Peyer's patch (tissue), 4 donors: ENCODE data around the gene NPSR1. TPM values are rescaled to one million over a fixed set of nuclear protein-coding genes. Genes with fewer than 3 reads are reported as not detected.
"Not testable (repeated sequence)": the region's sequence is repeated elsewhere in the genome, so short reads cannot be mapped to it uniquely, and the experiment has no call there.

Experiments
- DNase-seq, 3 donors: peaks; one replicate each; pipeline ENCODE4 v3.0.0-alpha.2; 2017 to 2019
- H3K27ac ChIP-seq, 4 donors: fragments of 200-600 bp; sonication (generic); one replicate each; pipeline ENCODE4 v1.5.1; 2016 to 2019
- H3K27me3 ChIP-seq, 2 donors: fragments of 200-600 bp; sonication (generic); one replicate each; pipeline ENCODE4 v1.5.1; 2019
- H3K36me3 ChIP-seq, 3 donors: fragments of 200-600 bp; sonication (generic); one replicate each; pipeline ENCODE4 v1.5.1; 2016 to 2019
- H3K4me1 ChIP-seq, 4 donors: fragments of 200-600 bp; sonication (generic); one replicate each; pipeline ENCODE4 v1.5.1; 2016 to 2019
- H3K4me3 ChIP-seq, 4 donors: fragments of 200-600 bp; sonication (generic); 1 replicate in 3 of 4; 2 replicates in 1 of 4; pipeline ENCODE4 v1.5.1; 2016 to 2019; ENCODE audit warnings: mild to moderate bottlenecking in 1 of 4
- H3K9me3 ChIP-seq, 4 donors: fragments of 200-600 bp; sonication (generic); one replicate each; pipeline ENCODE4 v1.5.1; 2016 to 2019; ENCODE audit warnings: mild to moderate bottlenecking in 1 of 4
- CTCF ChIP-seq, 6 experiments: fragments of 450-650 bp in 4 of 6; fragments of 200-600 bp in 2 of 6; sonication (generic) in 1 of 6; IDR thresholded peaks; one replicate each; pipeline ENCODE4 v1.5.1; 2017 to 2019; ENCODE audit warnings: antibody characterized with exemption in 6 of 6, mild to moderate bottlenecking in 3 of 6, moderate library complexity in 1 of 6
- POLR2A ChIP-seq, 2 donors: fragments of 450-650 bp; IDR thresholded peaks; one replicate each; pipeline ENCODE4 v1.5.1; 2017; ENCODE audit warnings: antibody characterized with exemption in 2 of 2, mild to moderate bottlenecking in 2 of 2, moderate library complexity in 2 of 2
- total RNA-seq, 4 donors: library from RNA; depleted of rRNA; stranded (reverse); fragments of >200 nt; gene quantifications; one replicate each; pipeline ENCODE4 v1.1.0, GENCODE V29; 2016

Gene NPSR1
- total RNA-seq, 4 donors from 2014 or later, result not detected

GRCh38 chr7:34780546-34780945, 122.5 kb downstream of the NPSR1 start:
- H3K4me3 ChIP-seq, result no peak overlapping the region
- no peaks in the 10 kb centered on the region for H3K27me3 ChIP-seq
- no peak for DNase-seq
- H3K4me1 ChIP-seq, result no peaks in the 10 kb centered on the region
- TF ChIP-seq POLR2A (IDR thresholded peaks at IDR 0.05) (no peak), CTCF (IDR thresholded peaks at IDR 0.05) (no peak)
- H3K27ac ChIP-seq, result no peak overlapping the region
- H3K36me3 ChIP-seq, result no peaks in the 10 kb centered on the region
- peaks cover 0 to 8% (median 0%) of the 10 kb centered on the region in 4 donors for H3K9me3 ChIP-seq

DNA sequence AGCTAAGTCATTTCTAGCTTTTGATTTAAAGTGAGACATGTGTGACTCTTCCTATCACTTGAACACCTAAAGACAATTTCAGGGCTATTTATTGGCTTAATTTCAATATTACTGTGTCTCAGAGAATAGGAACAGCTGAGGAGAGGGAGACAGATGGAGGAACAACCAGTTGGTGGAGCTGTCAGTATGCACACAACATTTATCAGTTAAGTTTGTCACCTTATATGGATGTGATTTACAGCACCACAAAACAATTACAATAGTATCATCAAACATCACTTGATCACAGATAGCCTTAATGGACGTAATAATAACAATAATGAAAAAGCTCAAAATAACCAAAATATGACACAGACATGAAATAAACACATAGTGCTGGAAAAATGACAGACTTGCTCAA, 129.6 kb downstream of the NPSR1 start:
- Histone ChIP-seq H3K27me3 (no peaks in the 10 kb centered on the region), H3K9me3 (peaks cover 0 to 8% (median 0%) of the 10 kb centered on the region in 4 donors), H3K4me3 (no peak overlapping the region), H3K4me1 (no peaks in the 10 kb centered on the region), H3K36me3 (no peaks in the 10 kb centered on the region), H3K27ac (no peak overlapping the region)
- no peak for DNase-seq
- TF ChIP-seq CTCF (IDR thresholded peaks at IDR 0.05) (no peak), POLR2A (IDR thresholded peaks at IDR 0.05) (no peak)

DNA sequence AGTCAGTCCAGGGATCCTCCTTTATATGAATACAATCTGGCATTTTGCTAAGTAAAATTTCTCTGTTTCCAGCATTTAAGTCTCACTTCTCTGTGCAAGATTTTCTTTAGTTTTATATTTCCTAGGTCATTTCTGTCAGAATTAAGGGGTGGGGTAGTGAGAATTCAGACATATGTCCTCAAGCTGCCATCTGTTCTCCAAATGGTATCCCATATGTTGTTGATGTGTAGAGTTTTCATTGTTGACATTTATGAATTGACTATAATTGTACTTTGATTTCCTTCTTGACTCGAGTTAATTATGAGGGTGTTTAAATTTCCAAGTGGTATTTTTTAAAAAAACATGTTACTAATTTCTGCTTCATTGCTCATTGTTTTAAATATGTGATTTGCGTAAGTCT, 148.8 kb downstream of the NPSR1 start:
- Histone ChIP-seq H3K9me3 (no peaks in the 10 kb centered on the region), H3K36me3 (no peaks in the 10 kb centered on the region), H3K27ac (no peak overlapping the region), H3K27me3 (no peaks in the 10 kb centered on the region), H3K4me1 (no peaks in the 10 kb centered on the region), H3K4me3 (no peak overlapping the region)
- no peak for TF ChIP-seq CTCF (IDR thresholded peaks at IDR 0.05)
- no peak for DNase-seq

GRCh38 chr7:34807548-34808340, 149.7 kb downstream of the NPSR1 start:
- H3K36me3 ChIP-seq, result no peaks in the 10 kb centered on the region
- no peaks in the 10 kb centered on the region for H3K4me1 ChIP-seq
- H3K9me3 ChIP-seq, result no peaks in the 10 kb centered on the region
- H3K4me3 ChIP-seq, result no peak overlapping the region
- no peak for TF ChIP-seq POLR2A (IDR thresholded peaks at IDR 0.05)
- TF ChIP-seq CTCF (IDR thresholded peaks at IDR 0.05), result no peak
- H3K27me3 ChIP-seq, result no peaks in the 10 kb centered on the region
- H3K27ac ChIP-seq, result no peak overlapping the region
- no peak for DNase-seq

DNA sequence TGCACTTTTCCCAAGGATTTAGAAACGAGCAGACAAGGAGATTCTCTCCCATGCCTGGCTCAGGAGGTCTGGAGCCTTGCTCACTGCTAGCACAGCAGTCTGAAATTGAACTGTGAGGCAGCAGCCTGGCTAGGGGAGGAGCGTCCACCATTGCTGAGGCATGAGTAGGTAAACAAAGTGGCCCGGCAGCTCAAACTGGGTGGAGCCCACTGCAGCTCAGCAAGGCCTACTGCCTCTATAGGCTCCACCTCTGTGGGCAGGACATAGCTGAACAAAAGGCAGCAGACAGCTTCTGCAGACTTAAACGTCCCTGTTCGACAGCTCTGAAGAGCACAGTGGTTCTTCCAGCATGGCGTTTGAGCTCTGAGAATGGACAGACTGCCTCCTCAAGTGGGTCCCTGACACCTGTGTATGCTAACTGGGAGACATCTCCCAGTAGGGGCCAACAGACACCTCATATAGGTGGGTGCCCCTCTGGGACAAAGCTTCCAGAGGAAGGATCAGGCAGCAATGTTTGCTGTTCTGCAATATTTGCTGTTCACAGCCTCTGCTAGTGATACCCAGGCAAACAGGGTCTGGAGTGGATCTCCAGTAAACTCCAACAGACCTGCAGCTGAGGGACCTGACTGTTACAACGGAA, 156.3 kb downstream of the NPSR1 start:
- not testable (repeated sequence) for DNase-seq

GRCh38 chr7:34821932-34822558, 164.0 kb downstream of the NPSR1 start:
- no peak for DNase-seq
- Histone ChIP-seq H3K36me3 (no peaks in the 10 kb centered on the region), H3K4me1 (no peaks in the 10 kb centered on the region)

More for the DNA sequence above, 156.3 kb downstream of the NPSR1 start:
- not testable (repeated sequence) for H3K27ac ChIP-seq, H3K4me1 ChIP-seq, H3K4me3 ChIP-seq, H3K9me3 ChIP-seq, H3K27me3 ChIP-seq, H3K36me3 ChIP-seq

More at GRCh38 chr7:34821932-34822558, 164.0 kb downstream of the NPSR1 start:
- no peaks in the 10 kb centered on the region for H3K9me3 ChIP-seq
- no peak for TF ChIP-seq CTCF (IDR thresholded peaks at IDR 0.05)
- TF ChIP-seq POLR2A (IDR thresholded peaks at IDR 0.05), result no peak
- no peak overlapping the region for H3K4me3 ChIP-seq
- H3K27me3 ChIP-seq, result no peaks in the 10 kb centered on the region
- no peak overlapping the region for H3K27ac ChIP-seq
